Progenitor cell of endocrine pancreas (in vitro differentiated cells): ENCODE data around the gene HSH2D. TPM values are rescaled to one million over a fixed set of nuclear protein-coding genes. Genes with fewer than 3 reads are reported as not detected.
"Not testable (repeated sequence)": the region's sequence is repeated elsewhere in the genome, so short reads cannot be mapped to it uniquely, and the experiment has no call there.

Source experiments
- DNase-seq: peaks from one replicate; pipeline ENCODE4 v3.0.0; 2021; ENCODE audit warnings: low spot score; ENCODE audit not compliant: unreplicated experiment
- H3K27ac Mint-ChIP-seq: 2 replicates; pipeline ENCODE4 v1.8.0; 2021; ENCODE audit warnings: mild to moderate bottlenecking, moderate library complexity, mixed read lengths
- H3K27me3 Mint-ChIP-seq: 2 replicates; pipeline ENCODE4 v1.8.0; 2021; ENCODE audit warnings: mixed read lengths
- H3K36me3 Mint-ChIP-seq: 2 replicates; pipeline ENCODE4 v1.8.0; 2022; ENCODE audit warnings: mixed read lengths; ENCODE audit not compliant: insufficient read depth
- H3K4me1 Mint-ChIP-seq: 2 replicates; pipeline ENCODE4 v1.8.0; 2021; ENCODE audit warnings: low read depth, mixed read lengths
- H3K4me3 Mint-ChIP-seq: 2 replicates; pipeline ENCODE4 v1.8.0; 2021; ENCODE audit warnings: low read depth, mild to moderate bottlenecking, moderate library complexity, mixed read lengths
- H3K9me3 Mint-ChIP-seq: 2 replicates; pipeline ENCODE4 v1.8.0; 2021; ENCODE audit warnings: low read depth, mixed read lengths
- total RNA-seq: library from RNA; stranded (reverse); gene quantifications from 2 replicates; pipeline ENCODE4 v1.2.1, GENCODE V29; 2021
- TF ChIP-seq, protein P1 (sequence below): fragments of 200-600 bp; sonication (generic); IDR thresholded peaks from one replicate; pipeline ENCODE4 v1.5.0; 2021; ENCODE audit warnings: antibody characterized with exemption, mild to moderate bottlenecking; ENCODE audit not compliant: unreplicated experiment

Gene HSH2D
- total RNA-seq, 1 donor from 2014 or later = 0.72 TPM

DNA sequence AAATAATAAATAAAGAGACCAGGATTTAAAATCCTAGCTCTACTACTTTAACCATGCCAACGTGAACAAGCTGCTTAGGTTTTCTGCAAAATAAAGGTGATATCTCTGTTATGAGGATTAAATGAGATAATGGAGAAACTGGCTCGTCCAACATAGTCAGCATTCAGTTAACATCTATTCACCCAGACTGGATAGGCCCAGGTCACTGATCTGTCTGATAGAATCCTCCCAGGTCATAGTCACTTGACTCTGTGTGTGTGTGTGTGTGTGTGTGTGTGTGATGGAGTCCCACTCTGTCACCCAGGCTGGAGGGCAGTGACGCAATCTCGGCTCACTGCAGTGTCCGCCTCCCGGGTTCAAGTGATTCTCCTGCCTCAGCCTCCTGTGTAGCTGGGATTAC is 44.7 kb upstream of the HSH2D start:
- Mint-ChIP-seq H3K9me3 (no peaks in the 10 kb centered on the region), H3K4me3 (no peak overlapping the region), H3K36me3 (peaks cover 51% of the 10 kb centered on the region), H3K27me3 (no peaks in the 10 kb centered on the region), H3K27ac (no peak overlapping the region), H3K4me1 (peaks cover 19% of the 10 kb centered on the region)
- TF ChIP-seq, protein P1, sequence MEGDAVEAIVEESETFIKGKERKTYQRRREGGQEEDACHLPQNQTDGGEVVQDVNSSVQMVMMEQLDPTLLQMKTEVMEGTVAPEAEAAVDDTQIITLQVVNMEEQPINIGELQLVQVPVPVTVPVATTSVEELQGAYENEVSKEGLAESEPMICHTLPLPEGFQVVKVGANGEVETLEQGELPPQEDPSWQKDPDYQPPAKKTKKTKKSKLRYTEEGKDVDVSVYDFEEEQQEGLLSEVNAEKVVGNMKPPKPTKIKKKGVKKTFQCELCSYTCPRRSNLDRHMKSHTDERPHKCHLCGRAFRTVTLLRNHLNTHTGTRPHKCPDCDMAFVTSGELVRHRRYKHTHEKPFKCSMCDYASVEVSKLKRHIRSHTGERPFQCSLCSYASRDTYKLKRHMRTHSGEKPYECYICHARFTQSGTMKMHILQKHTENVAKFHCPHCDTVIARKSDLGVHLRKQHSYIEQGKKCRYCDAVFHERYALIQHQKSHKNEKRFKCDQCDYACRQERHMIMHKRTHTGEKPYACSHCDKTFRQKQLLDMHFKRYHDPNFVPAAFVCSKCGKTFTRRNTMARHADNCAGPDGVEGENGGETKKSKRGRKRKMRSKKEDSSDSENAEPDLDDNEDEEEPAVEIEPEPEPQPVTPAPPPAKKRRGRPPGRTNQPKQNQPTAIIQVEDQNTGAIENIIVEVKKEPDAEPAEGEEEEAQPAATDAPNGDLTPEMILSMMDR = no peak
- DNase-seq = no peak

DNA sequence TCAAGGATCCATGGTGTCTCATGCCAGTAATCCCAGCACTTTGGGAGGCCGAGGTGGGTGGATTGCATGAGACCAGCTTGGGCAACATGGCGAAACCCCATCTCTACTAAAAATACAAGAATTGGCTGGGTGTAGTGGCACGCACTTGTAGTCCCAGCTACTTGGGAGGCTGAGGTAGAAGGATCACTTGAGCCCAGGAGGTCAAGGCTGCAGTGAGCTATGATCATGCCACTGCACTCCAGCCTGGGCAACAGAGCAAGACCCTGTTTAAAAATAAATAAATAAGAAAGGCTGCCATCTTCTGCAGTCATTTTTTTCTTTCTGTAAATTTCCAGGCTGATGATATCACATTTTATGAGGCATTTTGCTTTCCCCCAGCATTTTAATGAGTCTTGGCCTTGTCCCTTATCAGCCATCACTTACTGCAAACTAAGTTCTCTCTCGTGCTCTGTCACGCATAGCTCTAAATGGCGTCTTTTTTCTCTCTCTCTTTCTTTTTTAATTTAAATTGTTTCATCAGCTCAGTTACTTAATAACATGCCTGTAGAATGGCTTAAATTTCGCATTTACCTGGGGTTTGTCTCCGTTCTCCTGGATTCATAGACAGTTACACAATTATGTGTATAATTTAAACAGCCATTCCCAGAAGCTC is 44.0 kb upstream of the HSH2D start:
- DNase-seq, H3K9me3 Mint-ChIP-seq, H3K27me3 Mint-ChIP-seq, H3K27ac Mint-ChIP-seq, H3K4me3 Mint-ChIP-seq: not testable (repeated sequence)
- H3K36me3 Mint-ChIP-seq = peaks cover 50% of the 10 kb centered on the region
- H3K4me1 Mint-ChIP-seq = peaks cover 19% of the 10 kb centered on the region

GRCh38 chr19:16100524-16100923 is 43.0 kb upstream of the HSH2D start:
- Mint-ChIP-seq H3K36me3 (peaks cover 42% of the 10 kb centered on the region), H3K4me1 (peaks cover 19% of the 10 kb centered on the region), H3K27me3 (no peaks in the 10 kb centered on the region), H3K4me3 (no peak overlapping the region), H3K27ac (no peak overlapping the region), H3K9me3 (no peaks in the 10 kb centered on the region)
- DNase-seq = no peak
- TF ChIP-seq, protein P1 = no peak

GRCh38 chr19:16104722-16105121 is 38.8 kb upstream of the HSH2D start:
- Mint-ChIP-seq H3K27ac (no peak overlapping the region), H3K36me3 (peaks cover 20% of the 10 kb centered on the region), H3K4me3 (no peak overlapping the region)

GRCh38 chr19:16106121-16106520 is 37.4 kb upstream of the HSH2D start:
- Mint-ChIP-seq H3K27ac (peak overlapping the region; percentile 88), H3K4me3 (no peak overlapping the region), H3K27me3 (no peaks in the 10 kb centered on the region), H3K4me1 (peaks cover 8% of the 10 kb centered on the region), H3K36me3 (peaks cover 13% of the 10 kb centered on the region), H3K9me3 (no peaks in the 10 kb centered on the region)
- no peak for DNase-seq
- TF ChIP-seq, protein P1 = no peak

More at GRCh38 chr19:16104722-16105121, 38.8 kb upstream of the HSH2D start:
- TF ChIP-seq, protein P1 = no peak
- Mint-ChIP-seq H3K9me3 (no peaks in the 10 kb centered on the region), H3K4me1 (peaks cover 8% of the 10 kb centered on the region), H3K27me3 (no peaks in the 10 kb centered on the region)
- DNase-seq = no peak
